SK-N-SH (cell line): ENCODE measurements around the gene ZFYVE19.

Source experiments
- EP300 ChIP-seq, 2 experiments: IDR thresholded peaks; 2 replicates each; pipeline versions ENCODE4 v1.4.0 to v1.6.1; 2012; ENCODE audit warnings: borderline replicate concordance in 1 of 2, low read depth in 1 of 2, low read length in 1 of 2
- FOXJ3 ChIP-seq: sonication (generic); formaldehyde crosslinking; IDR thresholded peaks from 2 replicates; pipeline ENCODE4 v1.5.1; 2020; ENCODE audit warnings: mild to moderate bottlenecking, missing genetic modification reagents
- GABPA ChIP-seq: IDR thresholded peaks from 2 replicates; pipeline ENCODE4 v1.4.0; 2012; ENCODE audit warnings: low read depth, mild to moderate bottlenecking
- NRF1 ChIP-seq: IDR thresholded peaks from 2 replicates; pipeline ENCODE4 v1.6.1; 2012; ENCODE audit warnings: low read depth, mild to moderate bottlenecking, low read length
- POLR2AphosphoS5 ChIP-seq: IDR thresholded peaks from 2 replicates; pipeline ENCODE4 v1.6.1; 2012; ENCODE audit warnings: low read depth, low read length
- RCOR1 ChIP-seq: fragments of 150-350 bp; IDR thresholded peaks from 2 replicates; pipeline ENCODE4 v1.6.1; 2017; ENCODE audit warnings: antibody characterized with exemption, low read length
- RFX5 ChIP-seq: IDR thresholded peaks from 2 replicates; pipeline ENCODE4 v1.6.1; 2012; ENCODE audit warnings: mild to moderate bottlenecking, improper control_type of control experiment, low read length
- SIN3A ChIP-seq: IDR thresholded peaks from 2 replicates; pipeline ENCODE4 v1.6.1; 2012; ENCODE audit warnings: low read depth, mild to moderate bottlenecking, low read length, moderate library complexity, borderline replicate concordance
- SMC3 ChIP-seq: IDR thresholded peaks from 2 replicates; pipeline ENCODE4 v1.6.1; 2012; ENCODE audit warnings: low read depth, low read length, improper control_type of control experiment
- TCF12 ChIP-seq: IDR thresholded peaks from 2 replicates; pipeline ENCODE4 v1.4.0; 2012
- TF ChIP-seq, protein P1 (sequence below): fragments of 200-600 bp; sonication (generic); IDR thresholded peaks from 2 replicates; pipeline ENCODE4 v1.6.1; 2017; ENCODE audit warnings: antibody characterized with exemption, mild to moderate bottlenecking, moderate library complexity
- TF ChIP-seq, protein P2 (sequence below): IDR thresholded peaks from 2 replicates; pipeline ENCODE4 v1.6.1; 2012; ENCODE audit warnings: mild to moderate bottlenecking, low read depth, low read length, moderate library complexity

DNA sequence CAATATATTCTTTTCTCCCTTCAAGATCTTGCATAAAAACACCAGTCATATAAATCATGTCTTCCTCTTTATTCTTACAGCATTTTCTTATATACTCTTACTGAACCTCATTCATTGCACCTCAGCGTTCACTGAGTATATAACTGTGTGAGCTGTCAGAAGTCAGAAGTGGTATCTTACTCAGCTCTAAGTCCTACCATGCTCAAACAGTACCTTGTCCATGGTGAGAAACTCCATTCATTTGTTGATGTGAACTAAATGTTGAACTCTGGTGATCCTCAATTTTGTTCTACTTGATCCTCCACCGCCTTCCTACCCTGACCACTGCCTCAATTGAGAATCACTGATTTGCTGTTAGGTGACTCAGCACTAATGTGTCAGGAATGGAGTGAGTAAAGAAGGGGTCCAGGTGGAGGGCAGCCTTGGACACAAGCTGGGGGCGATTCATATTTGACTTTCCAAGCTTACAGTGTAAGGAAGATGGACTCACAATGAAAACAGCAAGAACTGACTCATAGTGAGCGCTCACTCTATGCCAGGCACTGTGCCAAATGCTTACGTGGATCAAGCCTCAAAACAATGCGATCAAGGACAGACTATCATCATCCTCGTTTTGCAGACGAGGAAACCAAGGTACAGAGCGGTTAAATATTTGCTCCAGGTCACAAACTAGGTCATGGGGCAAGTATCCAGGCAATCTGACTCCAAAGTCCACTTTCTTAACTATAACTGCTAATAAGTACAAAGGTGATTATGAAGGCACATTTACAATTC is 13.5 kb upstream of the ZFYVE19 start:
- TF ChIP-seq RCOR1: no peak
- TF ChIP-seq, protein P1, sequence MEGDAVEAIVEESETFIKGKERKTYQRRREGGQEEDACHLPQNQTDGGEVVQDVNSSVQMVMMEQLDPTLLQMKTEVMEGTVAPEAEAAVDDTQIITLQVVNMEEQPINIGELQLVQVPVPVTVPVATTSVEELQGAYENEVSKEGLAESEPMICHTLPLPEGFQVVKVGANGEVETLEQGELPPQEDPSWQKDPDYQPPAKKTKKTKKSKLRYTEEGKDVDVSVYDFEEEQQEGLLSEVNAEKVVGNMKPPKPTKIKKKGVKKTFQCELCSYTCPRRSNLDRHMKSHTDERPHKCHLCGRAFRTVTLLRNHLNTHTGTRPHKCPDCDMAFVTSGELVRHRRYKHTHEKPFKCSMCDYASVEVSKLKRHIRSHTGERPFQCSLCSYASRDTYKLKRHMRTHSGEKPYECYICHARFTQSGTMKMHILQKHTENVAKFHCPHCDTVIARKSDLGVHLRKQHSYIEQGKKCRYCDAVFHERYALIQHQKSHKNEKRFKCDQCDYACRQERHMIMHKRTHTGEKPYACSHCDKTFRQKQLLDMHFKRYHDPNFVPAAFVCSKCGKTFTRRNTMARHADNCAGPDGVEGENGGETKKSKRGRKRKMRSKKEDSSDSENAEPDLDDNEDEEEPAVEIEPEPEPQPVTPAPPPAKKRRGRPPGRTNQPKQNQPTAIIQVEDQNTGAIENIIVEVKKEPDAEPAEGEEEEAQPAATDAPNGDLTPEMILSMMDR: no peak
- no peak for TF ChIP-seq NRF1
- TF ChIP-seq, protein P2, sequence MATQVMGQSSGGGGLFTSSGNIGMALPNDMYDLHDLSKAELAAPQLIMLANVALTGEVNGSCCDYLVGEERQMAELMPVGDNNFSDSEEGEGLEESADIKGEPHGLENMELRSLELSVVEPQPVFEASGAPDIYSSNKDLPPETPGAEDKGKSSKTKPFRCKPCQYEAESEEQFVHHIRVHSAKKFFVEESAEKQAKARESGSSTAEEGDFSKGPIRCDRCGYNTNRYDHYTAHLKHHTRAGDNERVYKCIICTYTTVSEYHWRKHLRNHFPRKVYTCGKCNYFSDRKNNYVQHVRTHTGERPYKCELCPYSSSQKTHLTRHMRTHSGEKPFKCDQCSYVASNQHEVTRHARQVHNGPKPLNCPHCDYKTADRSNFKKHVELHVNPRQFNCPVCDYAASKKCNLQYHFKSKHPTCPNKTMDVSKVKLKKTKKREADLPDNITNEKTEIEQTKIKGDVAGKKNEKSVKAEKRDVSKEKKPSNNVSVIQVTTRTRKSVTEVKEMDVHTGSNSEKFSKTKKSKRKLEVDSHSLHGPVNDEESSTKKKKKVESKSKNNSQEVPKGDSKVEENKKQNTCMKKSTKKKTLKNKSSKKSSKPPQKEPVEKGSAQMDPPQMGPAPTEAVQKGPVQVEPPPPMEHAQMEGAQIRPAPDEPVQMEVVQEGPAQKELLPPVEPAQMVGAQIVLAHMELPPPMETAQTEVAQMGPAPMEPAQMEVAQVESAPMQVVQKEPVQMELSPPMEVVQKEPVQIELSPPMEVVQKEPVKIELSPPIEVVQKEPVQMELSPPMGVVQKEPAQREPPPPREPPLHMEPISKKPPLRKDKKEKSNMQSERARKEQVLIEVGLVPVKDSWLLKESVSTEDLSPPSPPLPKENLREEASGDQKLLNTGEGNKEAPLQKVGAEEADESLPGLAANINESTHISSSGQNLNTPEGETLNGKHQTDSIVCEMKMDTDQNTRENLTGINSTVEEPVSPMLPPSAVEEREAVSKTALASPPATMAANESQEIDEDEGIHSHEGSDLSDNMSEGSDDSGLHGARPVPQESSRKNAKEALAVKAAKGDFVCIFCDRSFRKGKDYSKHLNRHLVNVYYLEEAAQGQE: no peak
- no peak for TF ChIP-seq SMC3
- TF ChIP-seq RFX5: no peak
- TF ChIP-seq EP300 (IDR thresholded peaks at IDR 0.05; ENCODE audit: borderline replicate concordance in 1 of 2, low read depth in 1 of 2, low read length in 1 of 2): no peak
- no peak for TF ChIP-seq SIN3A
- TF ChIP-seq POLR2AphosphoS5: peak; percentile 30; the same call in 1 of the 2 replicates
- TF ChIP-seq GABPA: no peak
- TF ChIP-seq FOXJ3 (CRISPR knock-in tag): no peak
- TF ChIP-seq TCF12: peak; percentile 52
